NCI-H2029 (cell line): ENCODE results near the gene DMBT1.

ENCODE experiments used
- DNase-seq: peaks from one replicate; lab custom pipeline; 2025; lab: John Stamatoyannopoulos, UW

The DMBT1 gene

DNA sequence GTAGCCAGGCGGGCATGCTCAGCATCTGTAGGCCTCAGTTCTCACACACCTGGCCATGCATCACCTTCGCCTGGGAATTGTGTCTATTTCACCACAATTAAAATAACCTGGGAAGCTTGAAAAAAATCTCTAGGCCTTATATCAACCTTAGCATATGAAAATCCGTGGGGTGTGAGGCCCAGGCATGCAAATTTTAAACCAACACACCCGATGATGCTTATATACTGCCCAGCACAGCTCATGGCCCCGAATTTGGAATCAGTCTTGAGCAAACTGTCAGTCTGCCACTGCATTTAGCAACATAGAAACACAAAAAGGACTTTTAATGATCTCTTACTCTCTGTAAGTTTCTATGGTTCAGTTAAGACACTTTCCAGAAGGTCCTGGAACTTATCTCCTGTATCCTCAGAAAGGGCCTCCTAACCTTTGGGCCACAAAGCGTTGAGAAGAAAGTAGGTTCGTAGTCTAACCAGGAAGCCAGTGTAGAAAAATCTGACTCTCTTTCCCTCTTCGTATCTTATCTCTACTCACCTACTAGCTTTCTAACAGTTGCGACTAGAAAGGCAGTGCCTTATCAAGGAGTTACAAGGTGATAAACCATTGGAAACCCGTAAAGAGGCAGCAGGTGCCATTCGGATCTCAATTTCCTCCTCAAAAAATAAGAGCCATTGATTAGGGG, 12.0 kb upstream of the DMBT1 start:
- no peak for DNase-seq

DNA sequence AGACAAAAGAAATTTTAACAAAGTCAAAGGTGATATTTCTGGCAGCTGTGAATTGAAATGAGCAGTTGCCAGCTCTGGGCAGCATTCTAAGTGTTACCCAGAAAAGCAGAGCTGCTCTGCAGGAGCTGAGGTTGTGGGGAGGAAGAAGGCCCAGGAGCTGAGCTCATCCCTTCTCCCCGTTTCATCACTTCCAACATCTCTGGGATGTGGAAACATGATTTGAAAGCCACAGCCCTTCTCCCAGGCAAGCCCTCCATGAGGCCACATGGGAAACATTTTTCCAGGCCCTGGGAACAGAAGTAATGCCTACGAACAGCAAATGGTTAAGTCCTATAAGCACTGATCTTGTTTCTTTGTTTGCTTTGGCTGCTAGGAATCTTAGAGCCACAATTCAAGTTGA, 10.9 kb upstream of the DMBT1 start:
- DNase-seq = no peak

DNA sequence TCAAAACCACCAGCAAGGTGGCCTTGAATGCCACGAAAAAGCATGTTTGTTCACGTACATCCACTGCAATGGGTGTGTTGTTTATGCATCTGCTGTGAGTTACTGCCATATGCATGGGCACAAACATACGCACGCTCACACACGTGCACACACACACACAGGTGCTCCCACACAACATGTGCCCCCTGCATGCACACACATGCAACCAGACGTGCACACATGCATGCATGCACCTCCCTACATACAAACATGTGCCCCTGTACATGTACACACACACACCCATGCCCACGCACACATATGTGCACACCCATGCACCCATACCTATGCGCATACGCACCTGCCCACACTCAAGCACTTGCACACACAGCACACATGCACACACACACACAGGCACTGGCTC, 10.1 kb upstream of the DMBT1 start:
- DNase-seq = no peak

DNA sequence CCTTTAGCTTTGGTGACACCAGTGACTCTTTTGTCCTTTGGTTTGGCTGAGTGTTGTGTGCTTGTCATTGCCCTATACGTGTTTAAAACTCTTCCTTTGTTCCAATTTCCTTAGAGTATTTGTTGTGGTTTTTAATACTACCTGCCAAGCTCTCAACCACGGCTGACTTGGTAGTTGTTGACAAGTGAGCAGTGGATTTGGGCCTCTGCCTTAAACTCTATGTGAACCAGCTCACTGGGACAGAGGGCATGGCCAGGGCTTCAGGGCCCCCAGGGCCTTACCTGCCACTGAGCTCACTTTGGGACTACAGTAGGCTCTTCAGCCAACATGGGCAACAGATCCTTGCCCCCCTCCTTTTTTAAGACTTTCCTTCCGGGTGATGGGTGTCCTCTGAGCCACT, 9.6 kb upstream of the DMBT1 start:
- no peak for DNase-seq

DNA sequence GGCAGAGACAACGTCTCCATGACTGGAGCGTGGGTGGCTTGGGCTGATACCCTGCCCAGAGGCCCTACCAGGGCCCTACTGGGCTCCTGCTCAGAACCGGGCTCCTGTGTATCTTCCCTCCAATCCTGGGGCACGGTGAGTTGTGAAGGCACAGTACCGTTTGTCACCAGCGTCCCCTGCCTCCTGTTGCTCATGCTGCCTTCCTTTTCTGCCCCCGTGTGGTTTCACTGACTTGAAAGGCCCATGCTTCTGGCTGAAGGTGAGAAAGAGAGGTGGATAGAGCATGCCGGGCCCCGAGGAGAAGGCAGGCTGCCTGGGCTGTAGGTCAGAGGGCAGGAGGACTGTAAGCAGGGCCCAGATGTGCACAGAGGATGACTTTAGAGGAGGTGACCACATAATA, 9.1 kb upstream of the DMBT1 start:
- no peak for DNase-seq

DNA sequence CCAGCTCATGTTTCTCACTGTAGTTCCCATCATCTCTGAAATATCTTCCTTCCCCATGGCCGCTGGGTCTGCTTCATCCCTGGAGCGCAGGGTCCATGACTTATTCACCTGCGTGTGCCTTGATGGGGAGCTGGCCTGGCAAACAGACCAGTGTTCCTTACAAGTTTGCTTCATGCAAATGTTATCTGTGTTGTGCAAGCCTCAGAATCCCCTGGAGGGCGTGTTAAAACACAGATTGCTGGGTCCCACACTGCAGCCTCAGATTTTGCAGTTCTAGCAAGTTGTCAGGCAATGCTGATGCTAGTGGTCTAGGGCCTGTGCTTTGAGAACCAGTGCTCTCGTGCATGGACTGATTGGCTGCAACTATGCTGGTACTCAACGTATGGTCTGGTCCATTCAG, 7.2 kb upstream of the DMBT1 start:
- no peak for DNase-seq

DNA sequence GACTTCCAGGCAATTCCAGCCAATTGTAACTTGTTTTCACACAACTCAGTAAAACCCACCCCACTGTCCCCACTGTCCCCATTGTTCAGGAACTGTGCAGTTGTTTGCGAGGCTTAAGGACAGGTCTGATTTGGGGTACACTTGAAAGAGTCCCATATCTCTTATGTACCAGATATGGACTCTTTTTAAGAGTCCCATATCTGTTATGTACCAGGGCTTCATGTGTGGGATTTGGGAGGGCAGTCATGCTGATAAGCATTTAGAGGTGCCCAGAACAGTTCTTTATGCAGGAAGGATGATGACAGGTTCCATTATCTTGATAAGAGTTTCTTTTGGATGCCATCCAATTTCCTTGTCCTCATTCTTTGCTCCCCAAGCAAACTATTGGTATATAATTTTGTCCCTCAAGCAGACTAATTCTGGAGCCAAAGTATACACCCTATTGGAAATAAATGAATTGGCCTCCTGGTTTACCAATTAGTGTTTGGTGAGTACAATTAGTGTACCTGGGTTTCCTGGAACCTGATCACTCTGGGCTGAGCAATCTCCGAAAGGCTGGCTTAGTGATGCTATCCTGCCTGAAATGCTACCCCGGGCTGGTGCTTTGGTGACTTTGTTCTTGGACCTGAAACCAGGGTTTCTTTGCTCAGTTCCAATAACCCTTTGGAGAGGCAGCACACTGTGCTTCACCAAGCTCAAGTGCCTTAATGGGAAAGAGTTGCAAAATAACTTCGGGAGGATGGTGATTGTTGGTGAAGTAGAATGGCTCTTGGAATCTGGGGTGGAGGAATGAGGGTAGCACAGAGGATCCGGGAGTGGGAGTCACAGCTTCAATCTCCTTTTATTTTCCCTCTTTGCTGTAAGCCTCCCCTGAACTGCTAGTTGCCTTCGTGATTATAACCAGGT, 6.2 kb upstream of the DMBT1 start:
- DNase-seq = peak; percentile 4

DNA sequence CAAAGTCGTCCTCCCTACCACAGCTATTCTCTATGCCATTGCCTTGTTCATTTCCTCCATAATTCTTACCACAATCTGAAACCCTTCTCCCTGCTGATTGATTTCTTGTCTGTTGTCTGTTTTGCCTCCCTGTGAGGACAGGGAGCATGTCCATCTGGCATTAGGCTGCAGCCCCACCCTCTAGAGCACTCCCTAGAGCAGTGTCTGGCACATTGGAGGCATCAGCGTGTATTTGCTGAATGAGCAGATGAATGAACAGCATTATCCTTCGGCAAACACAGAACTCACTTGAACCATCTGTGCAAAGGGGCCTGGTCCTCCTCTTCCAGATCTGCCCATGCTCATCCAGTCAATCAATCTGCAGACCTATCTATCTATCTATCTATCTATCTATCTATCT, 5.1 kb upstream of the DMBT1 start:
- no peak for DNase-seq

DNA sequence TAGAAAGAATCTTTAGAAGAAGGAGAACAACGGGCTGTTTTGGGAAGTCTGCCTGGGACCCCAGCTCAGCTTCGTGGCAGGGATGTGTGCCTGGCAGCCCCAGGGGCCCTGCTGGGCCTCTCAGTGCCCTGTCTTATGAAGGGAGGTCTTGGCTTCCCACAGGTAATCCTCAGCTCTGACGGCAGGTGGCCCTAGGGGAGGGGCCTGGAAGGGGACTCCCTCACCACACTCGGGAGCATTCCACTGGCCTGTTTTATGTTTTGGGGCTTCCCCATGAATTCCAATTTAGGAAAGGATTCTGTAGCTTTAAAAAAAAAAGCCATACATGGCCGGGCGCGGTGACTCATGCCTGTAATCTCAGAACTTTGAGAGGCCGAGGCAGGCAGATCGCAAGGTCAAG, 3.0 kb upstream of the DMBT1 start:
- DNase-seq = no peak

DNA sequence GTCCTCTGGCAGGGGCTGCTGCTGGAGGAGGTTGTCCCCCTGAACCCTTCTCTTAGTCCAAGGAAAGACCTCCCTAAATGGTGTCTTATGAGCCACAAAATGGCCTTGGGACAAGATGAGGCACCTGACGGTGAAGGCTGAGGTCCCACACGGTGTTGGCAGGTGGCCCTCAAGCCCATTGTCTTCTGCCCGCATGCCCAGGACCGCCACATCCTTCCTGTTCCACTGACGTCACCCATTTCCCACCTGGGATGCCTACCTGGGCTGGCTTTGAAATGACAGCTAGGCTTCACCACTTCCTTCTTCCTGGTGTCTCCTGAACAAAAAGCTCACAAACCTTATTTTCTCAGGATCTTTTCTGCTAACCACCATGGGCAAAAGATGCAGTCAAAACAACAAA, 2.1 kb upstream of the DMBT1 start:
- peak; percentile 23 for DNase-seq

DNA sequence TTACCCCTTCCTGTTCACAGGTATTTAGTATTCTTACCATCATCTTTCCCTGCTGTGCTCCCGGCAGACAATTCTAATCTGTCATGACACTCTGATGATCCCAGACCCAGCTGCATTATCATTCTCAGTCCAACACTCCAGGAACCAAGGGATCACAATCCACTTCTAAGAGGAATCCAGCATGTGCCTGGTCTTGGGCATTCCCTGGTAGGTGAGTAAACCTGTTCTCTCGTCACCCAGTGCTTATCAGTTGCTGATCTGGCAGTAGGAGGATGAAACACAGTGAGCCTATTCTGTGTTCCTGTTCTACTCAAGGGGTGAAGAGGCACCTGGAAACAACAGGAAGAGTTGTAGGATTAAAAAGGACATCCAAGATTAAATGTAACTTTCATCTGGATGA, 1.3 kb upstream of the DMBT1 start:
- no peak for DNase-seq

DNA sequence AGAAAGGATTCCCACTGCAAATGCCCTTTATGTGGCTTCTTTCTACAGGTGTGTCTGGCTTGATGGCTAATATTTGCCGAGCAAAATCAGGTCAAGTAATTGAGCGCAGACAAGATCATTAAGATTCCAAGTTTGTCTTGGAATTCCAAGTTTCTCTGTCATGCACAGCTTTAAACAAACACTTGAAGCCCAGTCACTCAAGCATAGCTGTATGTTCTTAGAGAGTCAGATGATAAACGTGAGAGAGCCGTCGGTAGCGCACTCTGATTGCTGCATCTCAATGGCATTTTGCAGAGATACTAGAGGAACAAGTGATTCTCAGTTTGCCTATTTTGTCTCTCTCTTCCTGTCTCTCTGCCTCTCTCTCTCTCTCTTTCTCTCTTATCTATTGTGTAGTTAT, 658 bp downstream of the DMBT1 start:
- no peak for DNase-seq

DNA sequence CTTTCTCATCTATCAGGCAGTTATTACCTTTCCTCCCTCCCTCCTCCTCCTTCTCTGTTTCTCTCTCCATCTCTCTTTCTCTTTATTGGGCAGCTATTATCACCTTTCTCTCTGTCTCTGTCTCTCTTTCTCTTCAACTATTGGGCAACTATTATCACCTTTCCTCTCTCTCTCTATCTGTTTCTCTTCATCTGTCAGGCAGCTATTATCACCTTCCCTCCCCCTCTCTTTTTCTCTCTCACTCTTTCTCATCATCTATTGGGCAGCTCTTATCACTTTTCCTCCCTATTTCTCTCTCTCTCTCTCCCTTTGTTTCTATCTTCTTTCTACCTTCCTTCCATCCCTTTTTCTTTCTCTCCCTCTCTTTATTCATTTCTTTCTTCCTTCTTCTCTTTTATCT, 1.2 kb downstream of the DMBT1 start:
- no peak for DNase-seq

DNA sequence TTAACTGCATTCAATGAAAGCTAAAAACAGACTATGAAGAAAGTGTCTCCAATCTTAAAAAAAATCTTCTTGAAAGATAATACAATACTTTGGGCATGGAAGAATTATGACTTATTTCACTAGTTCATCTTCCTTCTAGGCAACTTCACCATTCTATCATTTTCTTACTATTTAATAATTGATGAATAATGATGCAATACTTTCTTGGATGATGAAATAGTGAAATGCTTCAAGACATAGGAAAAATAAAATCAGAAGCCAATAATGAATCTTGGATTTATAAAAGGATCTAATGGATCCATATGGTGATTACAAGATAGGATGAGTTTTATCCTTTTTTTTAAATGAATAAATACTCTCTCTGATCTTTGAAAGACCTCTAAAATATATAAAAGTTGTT, 4.4 kb downstream of the DMBT1 start:
- DNase-seq = no peak

DNA sequence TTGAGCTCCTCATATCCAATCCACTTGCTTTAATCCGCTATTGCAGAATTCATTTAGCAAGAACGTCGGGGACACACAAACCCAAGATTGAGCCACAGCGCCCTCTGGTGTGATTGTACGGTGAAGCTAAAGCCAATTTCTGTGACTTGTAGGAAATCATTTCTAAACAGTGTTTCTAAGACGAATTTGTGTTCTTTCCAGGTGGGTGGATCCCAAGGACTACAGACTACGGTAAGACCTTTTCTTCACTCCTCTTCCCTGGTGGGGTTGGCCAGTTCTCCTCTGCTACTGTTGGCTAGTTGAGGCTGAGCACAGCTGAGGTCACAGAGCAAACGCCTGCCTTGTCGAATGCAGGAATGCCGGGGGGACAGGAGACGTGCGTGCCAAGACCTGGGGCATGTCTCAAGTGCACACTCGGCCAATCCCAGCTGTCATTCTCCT, 5.2 kb downstream of the DMBT1 start:
- DNase-seq = peak; percentile 9

DNA sequence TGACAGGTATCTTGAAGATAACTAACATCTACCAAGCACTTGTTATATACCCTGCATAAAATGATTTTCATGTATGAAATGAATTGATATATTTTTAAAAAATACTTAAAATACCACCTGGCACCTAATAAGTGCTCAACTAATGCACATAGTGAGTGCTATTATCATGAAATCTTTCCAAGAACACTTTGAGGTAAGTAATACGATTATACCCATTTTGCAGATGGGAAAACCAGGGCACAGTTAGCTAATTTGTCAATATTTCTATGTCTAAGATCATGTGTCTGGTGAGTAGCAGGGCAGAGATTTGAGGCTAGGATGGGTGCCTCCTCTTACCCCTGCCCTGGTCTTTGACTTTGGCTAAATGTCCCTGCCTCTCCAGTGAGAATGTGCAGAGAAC, 6.1 kb downstream of the DMBT1 start:
- DNase-seq = no peak

DNA sequence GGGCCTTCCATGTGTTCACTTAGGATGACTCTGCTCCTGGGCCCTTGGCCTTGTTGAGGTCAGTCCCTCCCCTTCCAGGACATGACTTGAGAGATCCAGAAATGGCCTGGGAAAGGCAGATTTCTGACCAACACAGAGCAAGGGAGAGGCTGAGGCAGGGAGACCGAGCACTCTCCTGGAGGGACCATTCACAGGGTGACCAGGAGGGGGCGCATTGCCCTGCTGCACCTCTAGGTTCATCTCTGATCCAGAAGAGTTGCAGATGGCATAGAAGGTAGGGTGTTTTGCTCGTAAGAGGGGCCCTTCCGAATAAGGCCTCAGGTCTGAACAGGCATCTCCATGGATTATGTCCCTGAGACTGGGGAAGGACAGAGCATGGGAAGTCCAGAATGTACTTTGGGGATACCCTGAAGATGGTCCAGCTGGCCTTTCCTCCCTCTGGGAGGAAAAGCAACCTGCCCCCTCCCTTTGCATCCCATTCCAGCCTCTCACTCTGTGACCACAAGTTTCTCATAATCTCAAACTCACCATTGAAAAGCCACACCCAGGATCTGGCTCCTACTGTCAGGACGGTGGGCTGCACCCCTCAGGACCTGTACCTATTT, 6.6 kb downstream of the DMBT1 start:
- no peak for DNase-seq

DNA sequence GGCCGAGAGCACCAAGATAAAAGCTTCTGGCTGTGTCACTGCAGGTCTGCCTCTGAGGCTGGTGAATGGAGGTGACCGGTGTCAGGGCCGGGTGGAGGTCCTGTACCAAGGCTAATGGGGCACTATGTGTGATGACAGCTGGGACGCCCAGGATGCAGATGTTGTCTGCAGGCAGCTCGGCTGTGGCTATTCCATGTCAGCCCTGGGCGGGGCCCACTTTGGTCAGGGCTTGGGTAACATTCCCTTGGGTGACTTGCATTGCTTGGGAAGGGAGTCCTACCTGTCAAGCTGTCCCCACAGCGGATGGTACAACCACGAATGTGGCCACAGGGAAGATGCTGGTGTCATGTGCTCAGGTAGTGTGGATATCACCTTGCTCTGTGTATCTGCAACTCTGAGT, 8.0 kb downstream of the DMBT1 start:
- no peak for DNase-seq

DNA sequence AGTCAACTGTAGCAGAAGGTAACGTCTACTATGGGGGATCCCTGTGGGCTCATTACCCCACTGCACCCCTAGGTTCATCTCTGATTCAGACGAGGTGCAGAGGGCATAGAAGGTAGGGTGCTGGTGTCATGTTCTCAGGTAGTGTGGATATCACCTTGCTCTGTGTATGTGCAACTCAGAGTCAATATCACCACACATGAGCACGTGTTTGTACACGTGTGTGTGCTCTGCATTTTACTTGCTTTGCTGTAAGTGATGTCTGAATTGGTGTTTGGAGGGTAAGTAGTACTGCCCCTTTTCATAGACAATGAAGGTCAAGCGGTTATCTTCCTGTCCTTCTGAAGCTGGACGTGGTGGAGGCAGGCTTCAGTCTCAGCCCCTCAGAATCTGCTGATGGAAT, 10.4 kb downstream of the DMBT1 start:
- DNase-seq = no peak

DNA sequence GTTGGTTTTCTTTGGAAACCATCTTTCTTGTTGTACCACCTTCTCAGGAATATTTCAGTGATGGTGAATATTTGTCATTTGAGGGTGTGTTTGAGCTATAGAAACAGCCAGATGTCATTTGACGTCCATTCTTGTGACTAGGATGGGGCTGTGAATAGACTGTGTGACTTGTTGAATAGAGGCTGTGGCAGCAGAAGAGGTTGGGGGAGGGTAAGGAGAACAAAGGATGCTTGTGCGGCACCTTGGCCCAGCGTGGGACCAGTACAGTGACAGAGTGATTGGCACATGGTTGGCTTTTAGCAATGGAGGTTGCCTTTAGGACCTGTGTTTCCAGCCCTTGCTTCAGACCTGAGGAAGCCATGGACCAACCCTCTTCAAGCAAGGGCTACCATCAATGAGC, 11.3 kb downstream of the DMBT1 start:
- no peak for DNase-seq

DNA sequence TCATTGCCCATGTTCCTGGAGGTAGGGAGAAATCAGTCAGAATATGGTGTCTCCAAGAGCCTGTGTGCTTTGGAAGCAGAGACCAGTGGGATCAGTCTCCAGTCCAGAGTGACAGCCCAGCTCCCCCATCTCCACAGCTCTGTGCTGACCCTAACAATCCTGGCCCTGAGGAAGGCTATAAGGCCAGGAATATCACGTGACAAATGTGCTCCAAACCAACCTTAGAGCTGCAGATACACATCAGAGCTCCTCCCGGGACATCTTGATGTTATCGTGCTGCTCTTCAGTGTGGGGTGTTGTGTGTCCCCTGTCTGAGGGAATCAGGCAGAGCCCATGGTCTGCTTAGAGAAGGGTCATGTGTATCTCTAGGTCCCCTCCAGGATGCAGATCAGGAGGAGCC, 15.2 kb downstream of the DMBT1 start:
- no peak for DNase-seq

DNA sequence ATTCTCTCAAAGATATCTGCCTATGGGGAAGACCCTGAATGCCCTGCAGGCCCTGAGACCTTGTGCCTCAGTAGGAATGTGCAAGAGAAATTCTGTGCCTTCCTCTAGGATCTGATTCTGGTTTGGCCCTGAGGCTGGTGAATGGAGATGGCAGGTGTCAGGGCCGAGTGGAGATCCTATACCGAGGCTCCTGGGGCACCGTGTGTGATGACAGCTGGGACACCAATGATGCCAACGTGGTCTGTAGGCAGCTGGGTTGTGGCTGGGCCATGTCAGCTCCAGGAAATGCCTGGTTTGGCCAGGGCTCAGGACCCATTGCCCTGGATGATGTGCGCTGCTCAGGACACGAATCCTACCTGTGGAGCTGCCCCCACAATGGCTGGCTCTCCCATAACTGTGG, 15.7 kb downstream of the DMBT1 start:
- no peak for DNase-seq

DNA sequence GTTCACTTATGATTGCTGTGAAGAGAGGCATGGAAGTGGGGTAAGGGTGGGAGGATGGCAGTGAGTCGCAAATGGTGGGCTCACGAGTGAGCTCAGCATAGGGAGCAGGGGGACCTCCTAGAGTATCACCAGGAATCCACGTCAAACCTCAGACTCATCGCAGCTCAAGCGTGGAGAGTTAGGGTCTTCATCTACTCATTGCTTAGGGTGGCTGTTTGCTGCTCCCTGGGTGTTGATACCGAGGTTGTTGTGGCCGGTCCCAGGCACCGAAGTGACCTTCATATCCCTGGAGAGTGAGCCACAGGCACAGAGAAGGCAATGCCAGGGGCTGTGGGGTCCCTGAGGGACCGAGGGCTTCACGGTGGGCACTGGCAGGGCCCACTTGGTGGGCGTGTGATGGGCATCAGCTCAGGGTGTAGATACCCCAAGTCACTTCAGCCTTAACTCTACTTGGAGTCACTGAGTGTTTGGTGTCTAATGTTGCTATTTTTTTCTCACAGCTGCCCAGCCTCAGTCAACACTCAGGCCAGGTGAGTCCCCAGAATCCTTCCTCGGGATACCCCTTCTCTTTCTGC, 16.8 kb downstream of the DMBT1 start:
- no peak for DNase-seq
